Uterus (tissue), 4 donors: ENCODE measurements around the gene AP3B1. TPM values are rescaled to one million over a fixed set of nuclear protein-coding genes. Genes with fewer than 3 reads are reported as not detected.

Source experiments
- DNase-seq, 2 donors: peaks; one replicate each; pipeline ENCODE4 v3.0.0-alpha.2; 2019 to 2020
- H3K27ac ChIP-seq, 2 donors: fragments of 200-600 bp; sonication (generic); 1 replicate in 1 of 2; 2 replicates in 1 of 2; pipeline ENCODE4 v1.5.1; 2016 to 2018
- H3K27me3 ChIP-seq, 2 donors: fragments of 200-600 bp; sonication (generic); one replicate each; pipeline ENCODE4 v1.5.1; 2018 to 2019; ENCODE audit warnings: control low read depth in 1 of 2
- H3K36me3 ChIP-seq, 2 donors: fragments of 200-600 bp; sonication (generic); one replicate each; pipeline ENCODE4 v1.5.1; 2019; ENCODE audit warnings: control low read depth in 1 of 2
- H3K4me1 ChIP-seq, 2 donors: fragments of 200-600 bp; sonication (generic); one replicate each; pipeline ENCODE4 v1.5.1; 2018 to 2019; ENCODE audit warnings: control low read depth in 1 of 2
- H3K4me3 ChIP-seq, 2 donors: fragments of 200-600 bp; sonication (generic); 1 replicate in 1 of 2; 2 replicates in 1 of 2; pipeline ENCODE4 v1.5.1; 2018 to 2019; ENCODE audit warnings: mild to moderate bottlenecking in 1 of 2
- H3K9me3 ChIP-seq, 2 donors: fragments of 200-600 bp; sonication (generic); one replicate each; pipeline ENCODE4 v1.5.1; 2019; ENCODE audit warnings: control low read depth in 1 of 2
- CTCF ChIP-seq, 4 experiments: fragments of 200-600 bp in 2 of 4; fragments of 450-650 bp in 2 of 4; sonication (generic) in 2 of 4; IDR thresholded peaks; one replicate each; pipeline ENCODE4 v1.5.1; 2016 to 2019; ENCODE audit warnings: antibody characterized with exemption in 4 of 4, mild to moderate bottlenecking in 2 of 4, moderate library complexity in 1 of 4
- POLR2A ChIP-seq, 2 donors: fragments of 450-650 bp; IDR thresholded peaks; one replicate each; pipeline ENCODE4 v1.6.1; 2016; ENCODE audit warnings: antibody characterized with exemption in 2 of 2, mild to moderate bottlenecking in 1 of 2, moderate library complexity in 1 of 2
- intact Hi-C: fragments of 100-400 bp; cut with DNase I; formaldehyde crosslinking; loops from one replicate; pipeline ENCODE4 v1.15.1; 2023; ENCODE audit warnings: low total_unique reads
- total RNA-seq, 4 donors: library from RNA; depleted of rRNA in 3 of 4; stranded (reverse); fragments of >200 nt in 3 of 4; gene quantifications; one replicate each; pipeline versions ENCODE4 v1.1.0 to v1.2.4, GENCODE V29; 2014 to 2023
- donor health status: DM: yes; HTN: yes; CAD: no.

AP3B1 gene
- total RNA-seq, 4 donors from 2014 or later: 15.9 to 67.1 (median 33.4) TPM

GRCh38 chr5:77963795-77964194 lies 330.7 kb downstream of the AP3B1 start:
- intact Hi-C loops: no loop called here
- TF ChIP-seq CTCF (IDR thresholded peaks at IDR 0.05) (no peak), POLR2A (IDR thresholded peaks at IDR 0.05) (no peak)
- Histone ChIP-seq H3K36me3 (no peaks in the 10 kb centered on the region), H3K27me3 (peaks cover 0 to 9% of the 10 kb centered on the region in 2 donors), H3K27ac (no peak overlapping the region), H3K4me1 (no peaks in the 10 kb centered on the region), H3K9me3 (no peaks in the 10 kb centered on the region), H3K4me3 (no peak overlapping the region)
- no peak for DNase-seq

- Histone ChIP-seq H3K36me3 (no peaks in the 10 kb centered on the region), H3K4me1 (no peaks in the 10 kb centered on the region), H3K27me3 (peaks cover 5 to 14% of the 10 kb centered on the region in 2 donors), H3K9me3 (no peaks in the 10 kb centered on the region), H3K4me3 (no peak overlapping the region), H3K27ac (no peak overlapping the region)
- no peak for DNase-seq
- intact Hi-C loops: no loop called here
- no peak for TF ChIP-seq CTCF (IDR thresholded peaks at IDR 0.05)
- TF ChIP-seq POLR2A (IDR thresholded peaks at IDR 0.05): no peak
These were observed 333.6 kb downstream of the AP3B1 start for GRCh38 chr5:77960863-77961396.

- no peaks in the 10 kb centered on the region for H3K4me1 ChIP-seq
- H3K4me3 ChIP-seq: no peak overlapping the region
- no peaks in the 10 kb centered on the region for H3K36me3 ChIP-seq
- no peak for TF ChIP-seq POLR2A (IDR thresholded peaks at IDR 0.05)
- no peak for TF ChIP-seq CTCF (IDR thresholded peaks at IDR 0.05)
- no peaks in the 10 kb centered on the region for H3K9me3 ChIP-seq
- no peak overlapping the region for H3K27ac ChIP-seq
- intact Hi-C loops: no loop called here
- DNase-seq: no peak
- peaks cover 5 to 14% of the 10 kb centered on the region in 2 donors for H3K27me3 ChIP-seq
These were observed 334.2 kb downstream of the AP3B1 start for GRCh38 chr5:77960305-77960704.

- DNase-seq: no peak
- H3K27ac ChIP-seq: no peak overlapping the region
- intact Hi-C loops: no loop called here
- H3K4me3 ChIP-seq: no peak overlapping the region
- H3K36me3 ChIP-seq: no peaks in the 10 kb centered on the region
- no peaks in the 10 kb centered on the region for H3K4me1 ChIP-seq
- TF ChIP-seq POLR2A (IDR thresholded peaks at IDR 0.05) (no peak), CTCF (IDR thresholded peaks at IDR 0.05) (no peak)
- no peaks in the 10 kb centered on the region for H3K9me3 ChIP-seq
- H3K27me3 ChIP-seq: peaks cover 5 to 14% of the 10 kb centered on the region in 2 donors
These were observed 335.7 kb downstream of the AP3B1 start for GRCh38 chr5:77958642-77959330.

GRCh38 chr5:77957931-77958521 lies 336.5 kb downstream of the AP3B1 start:
- no peaks in the 10 kb centered on the region for H3K36me3 ChIP-seq
- H3K27ac ChIP-seq: no peak overlapping the region
- TF ChIP-seq POLR2A (IDR thresholded peaks at IDR 0.05) (no peak), CTCF (IDR thresholded peaks at IDR 0.05) (no peak)
- H3K27me3 ChIP-seq: peaks cover 5 to 14% of the 10 kb centered on the region in 2 donors
- DNase-seq: no peak
- no peak overlapping the region for H3K4me3 ChIP-seq
- intact Hi-C loops: no loop called here
- H3K4me1 ChIP-seq: no peaks in the 10 kb centered on the region
- H3K9me3 ChIP-seq: no peaks in the 10 kb centered on the region
